ENCODE results near the gene SLC1A2. TPM values are rescaled to one million over a fixed set of nuclear protein-coding genes. Genes with fewer than 3 reads are reported as not detected.

SLC1A2 gene
- total RNA-seq, 1 experiment from 2014 or later: not detected

GRCh38 chr11:35276396-35277145 is 142.8 kb downstream of the SLC1A2 start:
- peak; percentile 57 for DNase-seq (ENCODE audit: low read depth)

- no peak for DNase-seq (ENCODE audit: low read depth)
Measured at GRCh38 chr11:35275786-35276170, 143.6 kb downstream of the SLC1A2 start.

GRCh38 chr11:35274909-35275785 is 144.2 kb downstream of the SLC1A2 start:
- DNase-seq (ENCODE audit: low read depth): peak; percentile 18

GRCh38 chr11:35272391-35272902 is 146.9 kb downstream of the SLC1A2 start:
- DNase-seq (ENCODE audit: low read depth): no peak

- no peak for DNase-seq (ENCODE audit: low read depth)
Measured at GRCh38 chr11:35271031-35271430, 148.3 kb downstream of the SLC1A2 start.

- no peak for DNase-seq (ENCODE audit: low read depth)
Measured at GRCh38 chr11:35270342-35270741, 149.0 kb downstream of the SLC1A2 start.

GRCh38 chr11:35267504-35267903 is 151.9 kb downstream of the SLC1A2 start:
- DNase-seq (ENCODE audit: low read depth): peak; percentile 90

GRCh38 chr11:35265755-35266454 is 153.5 kb downstream of the SLC1A2 start:
- DNase-seq (ENCODE audit: low read depth): no peak

GRCh38 chr11:35262735-35263134 is 156.6 kb downstream of the SLC1A2 start:
- DNase-seq (ENCODE audit: low read depth): no peak

- DNase-seq (ENCODE audit: low read depth): no peak
Measured at GRCh38 chr11:35262056-35262455, 157.3 kb downstream of the SLC1A2 start.

GRCh38 chr11:35261197-35261596 is 158.2 kb downstream of the SLC1A2 start:
- no peak for DNase-seq (ENCODE audit: low read depth)

GRCh38 chr11:35260342-35260985 is 158.9 kb downstream of the SLC1A2 start:
- DNase-seq (ENCODE audit: low read depth): peak; percentile 90

- no peak for DNase-seq (ENCODE audit: low read depth)
Measured at GRCh38 chr11:35259529-35259928, 159.8 kb downstream of the SLC1A2 start.

GRCh38 chr11:35257281-35257680 is 162.1 kb downstream of the SLC1A2 start:
- DNase-seq (ENCODE audit: low read depth): no peak

- DNase-seq (ENCODE audit: low read depth): no peak
Measured at GRCh38 chr11:35256296-35256695, 163.1 kb downstream of the SLC1A2 start.

- DNase-seq (ENCODE audit: low read depth): no peak
Measured at GRCh38 chr11:35255514-35255913, 163.8 kb downstream of the SLC1A2 start.

GRCh38 chr11:35253237-35253636 is 166.1 kb downstream of the SLC1A2 start:
- no peak for DNase-seq (ENCODE audit: low read depth)

- no peak for DNase-seq (ENCODE audit: low read depth)
Measured at GRCh38 chr11:35250621-35251020, 168.7 kb downstream of the SLC1A2 start.

GRCh38 chr11:35250192-35250591 is 169.2 kb downstream of the SLC1A2 start:
- no peak for DNase-seq (ENCODE audit: low read depth)

- no peak for DNase-seq (ENCODE audit: low read depth)
Measured at GRCh38 chr11:35248558-35249323, 170.6 kb downstream of the SLC1A2 start.
